NCI-H345 (cell line): ENCODE data around the gene SYNPO.

Experiments used
- DNase-seq: peaks from one replicate; lab custom pipeline; 2025; lab: John Stamatoyannopoulos, UW

SYNPO gene

GRCh38 chr5:150689120-150689519, 48.7 kb downstream of the SYNPO start:
- DNase-seq, result no peak

GRCh38 chr5:150690760-150691159, 50.3 kb downstream of the SYNPO start:
- DNase-seq, result no peak

GRCh38 chr5:150692276-150692675, 51.8 kb downstream of the SYNPO start:
- no peak for DNase-seq

GRCh38 chr5:150694612-150695011, 54.2 kb downstream of the SYNPO start:
- DNase-seq, result no peak

GRCh38 chr5:150700246-150700593, 59.8 kb downstream of the SYNPO start:
- no peak for DNase-seq

- DNase-seq, result peak; percentile 95
Measured at GRCh38 chr5:150700594-150701377, 60.3 kb downstream of the SYNPO start, which contains the start of gene RBM22. Gene RBM22, minus strand, starts transcription at chr5:150701062. Its CDS starts 77 bp downstream, at chr5:150700985.

- no peak for DNase-seq
Measured at GRCh38 chr5:150703762-150704161, 63.3 kb downstream of the SYNPO start.

GRCh38 chr5:150706776-150707390, 66.4 kb downstream of the SYNPO start:
- DNase-seq, result no peak
